ENCODE data around the gene P3H1.

The P3H1 gene

DNA sequence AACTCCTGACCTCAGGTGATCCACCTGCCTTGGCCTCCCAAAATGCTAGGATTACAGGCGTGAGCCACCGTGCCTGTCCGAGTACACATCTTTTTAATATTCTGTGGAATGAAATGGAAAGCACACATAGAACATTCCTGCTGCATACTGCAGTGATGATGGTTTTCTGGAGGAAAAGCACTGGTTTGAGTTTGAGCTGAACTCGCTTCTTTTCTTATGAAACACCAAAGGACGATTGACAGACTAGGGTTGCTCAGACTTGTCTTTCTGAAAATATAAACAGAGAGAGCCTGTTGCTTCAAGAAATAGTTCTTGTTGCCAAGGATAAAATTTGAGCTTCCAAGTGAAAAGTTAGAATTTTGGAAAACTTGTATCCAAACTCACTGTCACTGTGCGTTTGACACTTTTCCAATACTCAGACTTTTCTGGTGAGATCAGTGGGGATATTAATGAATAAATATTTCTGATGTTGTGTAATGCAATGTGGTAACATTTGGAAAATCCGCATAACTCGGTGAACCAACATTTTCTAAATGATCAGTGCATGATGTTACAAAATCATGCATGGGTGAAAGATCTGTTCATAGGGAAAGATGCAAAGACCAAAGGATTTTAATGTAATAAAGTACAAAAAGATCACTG, 35.1 kb upstream of the P3H1 start:
- POLR2A ChIA-PET = no interaction called here
- CTCF ChIA-PET = interaction anchor here (1.3 kb wide), 1 partner anchor 22 kb away, joined by 3 read pairs; no protein-coding TSS in a partner anchor
- TF ChIP-seq, protein P1, sequence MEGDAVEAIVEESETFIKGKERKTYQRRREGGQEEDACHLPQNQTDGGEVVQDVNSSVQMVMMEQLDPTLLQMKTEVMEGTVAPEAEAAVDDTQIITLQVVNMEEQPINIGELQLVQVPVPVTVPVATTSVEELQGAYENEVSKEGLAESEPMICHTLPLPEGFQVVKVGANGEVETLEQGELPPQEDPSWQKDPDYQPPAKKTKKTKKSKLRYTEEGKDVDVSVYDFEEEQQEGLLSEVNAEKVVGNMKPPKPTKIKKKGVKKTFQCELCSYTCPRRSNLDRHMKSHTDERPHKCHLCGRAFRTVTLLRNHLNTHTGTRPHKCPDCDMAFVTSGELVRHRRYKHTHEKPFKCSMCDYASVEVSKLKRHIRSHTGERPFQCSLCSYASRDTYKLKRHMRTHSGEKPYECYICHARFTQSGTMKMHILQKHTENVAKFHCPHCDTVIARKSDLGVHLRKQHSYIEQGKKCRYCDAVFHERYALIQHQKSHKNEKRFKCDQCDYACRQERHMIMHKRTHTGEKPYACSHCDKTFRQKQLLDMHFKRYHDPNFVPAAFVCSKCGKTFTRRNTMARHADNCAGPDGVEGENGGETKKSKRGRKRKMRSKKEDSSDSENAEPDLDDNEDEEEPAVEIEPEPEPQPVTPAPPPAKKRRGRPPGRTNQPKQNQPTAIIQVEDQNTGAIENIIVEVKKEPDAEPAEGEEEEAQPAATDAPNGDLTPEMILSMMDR (IDR thresholded peaks at IDR 0.05; ENCODE audit: insufficient read depth, low read length, missing control alignments) = no peak

DNA sequence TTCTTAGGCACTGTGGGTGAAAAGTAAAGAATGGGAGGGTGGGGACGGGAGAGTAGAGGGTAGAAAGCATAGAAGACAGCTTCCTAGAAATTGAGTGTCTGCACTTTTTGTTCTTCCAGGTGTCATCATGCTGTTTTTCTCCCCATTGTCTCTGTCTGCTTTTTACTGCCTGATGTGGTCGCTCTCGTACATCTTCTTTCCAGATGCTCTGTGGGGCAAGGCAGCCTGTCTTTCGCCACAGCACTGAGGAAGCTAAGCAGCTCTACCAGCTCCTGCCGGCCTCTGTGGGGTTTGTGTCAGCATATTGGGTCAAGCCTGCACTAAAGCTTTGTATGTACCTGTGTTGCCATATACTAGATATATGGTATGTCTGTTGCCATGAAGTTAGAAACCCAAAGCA, 31.2 kb upstream of the P3H1 start:
- CTCF ChIA-PET = no interaction called here
- TF ChIP-seq, protein P1 (IDR thresholded peaks at IDR 0.05; ENCODE audit: insufficient read depth, low read length, missing control alignments) = no peak
- POLR2A ChIA-PET = no interaction called here
- no peak for DNase-seq (ENCODE audit: low read depth, low spot score)
- no peak overlapping the region for H3K4me3 ChIP-seq (ENCODE audit: low read depth, low read length)

More for the DNA sequence above, 35.1 kb upstream of the P3H1 start:
- no peak for DNase-seq (ENCODE audit: low read depth, low spot score)
- H3K4me3 ChIP-seq (ENCODE audit: low read depth, low read length) = no peak overlapping the region

DNA sequence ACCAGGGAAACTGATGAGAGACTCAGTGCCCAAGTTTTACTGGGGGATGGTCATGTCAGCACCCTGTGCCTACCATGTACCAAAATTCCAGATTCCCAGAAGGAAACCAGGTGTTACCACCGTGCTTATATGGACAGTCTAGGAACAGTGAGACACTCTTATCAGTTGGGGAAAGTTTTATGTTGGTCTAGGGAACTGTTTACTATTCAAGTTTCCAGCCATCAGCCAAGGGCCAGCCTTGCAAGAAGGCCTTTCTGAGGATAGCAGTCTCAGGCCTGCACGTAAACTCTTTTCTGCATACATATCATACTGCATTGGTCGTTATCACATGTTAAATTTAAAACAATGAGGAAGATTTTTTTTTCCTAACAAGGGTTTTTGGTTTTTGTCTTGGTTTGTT, 30.6 kb upstream of the P3H1 start:
- POLR2A ChIA-PET = no interaction called here
- CTCF ChIA-PET = interaction anchor here (0.9 kb wide), 1 partner anchor 18 kb away, joined by 3 read pairs; no protein-coding TSS in a partner anchor
- no peak overlapping the region for H3K4me3 ChIP-seq (ENCODE audit: low read depth, low read length)
- TF ChIP-seq, protein P1 (IDR thresholded peaks at IDR 0.05; ENCODE audit: insufficient read depth, low read length, missing control alignments) = no peak
- no peak for DNase-seq (ENCODE audit: low read depth, low spot score)

DNA sequence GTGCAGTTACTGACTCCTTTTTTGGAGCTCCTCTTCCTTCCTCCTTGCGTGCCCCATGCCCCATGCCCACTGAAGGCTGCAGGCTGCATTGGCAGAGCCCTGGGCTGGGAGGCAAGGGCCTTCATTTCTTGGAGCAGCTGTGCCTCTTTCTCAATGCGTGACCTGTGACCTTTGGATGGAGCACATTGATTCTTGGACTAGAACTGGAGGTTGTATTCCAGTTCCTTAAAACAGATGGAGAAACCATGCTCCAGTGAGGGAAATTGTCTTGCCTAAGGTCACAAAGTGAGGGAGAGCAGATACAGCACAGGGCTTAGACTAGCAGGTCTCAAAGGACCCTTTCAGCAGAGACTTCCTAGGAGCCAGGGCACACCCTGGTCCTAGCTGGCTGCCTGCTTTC, 27.0 kb upstream of the P3H1 start:
- CTCF ChIA-PET = no interaction called here
- POLR2A ChIA-PET = no interaction called here
- TF ChIP-seq, protein P1 (IDR thresholded peaks at IDR 0.05; ENCODE audit: insufficient read depth, low read length, missing control alignments) = no peak
- DNase-seq (ENCODE audit: low read depth, low spot score) = no peak
- H3K4me3 ChIP-seq (ENCODE audit: low read depth, low read length) = no peak overlapping the region

DNA sequence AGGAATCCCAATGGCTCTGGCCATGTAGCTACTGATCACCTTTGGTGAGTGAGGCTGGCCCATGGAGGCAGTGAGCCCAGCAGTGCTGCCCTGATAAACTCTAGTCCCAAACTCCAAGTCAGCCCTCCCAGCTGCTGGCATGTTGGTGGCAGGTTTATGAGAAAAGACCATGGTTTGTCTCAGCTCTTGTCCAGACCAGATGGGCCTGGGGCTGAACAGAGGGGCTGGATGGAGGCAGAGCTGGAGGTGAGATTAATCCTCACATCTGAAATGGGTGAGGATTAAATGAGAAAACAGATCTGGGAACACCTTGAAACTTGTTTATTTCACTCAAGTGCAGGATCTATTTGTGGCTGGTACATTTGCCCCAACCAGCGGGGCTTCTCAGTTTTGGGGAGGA, 21.2 kb upstream of the P3H1 start:
- no peak for DNase-seq (ENCODE audit: low read depth, low spot score)
- no peak overlapping the region for H3K4me3 ChIP-seq (ENCODE audit: low read depth, low read length)
- TF ChIP-seq, protein P1 (IDR thresholded peaks at IDR 0.05; ENCODE audit: insufficient read depth, low read length, missing control alignments) = no peak
- ChIA-PET CTCF (no interaction called here), POLR2A (no interaction called here)

DNA sequence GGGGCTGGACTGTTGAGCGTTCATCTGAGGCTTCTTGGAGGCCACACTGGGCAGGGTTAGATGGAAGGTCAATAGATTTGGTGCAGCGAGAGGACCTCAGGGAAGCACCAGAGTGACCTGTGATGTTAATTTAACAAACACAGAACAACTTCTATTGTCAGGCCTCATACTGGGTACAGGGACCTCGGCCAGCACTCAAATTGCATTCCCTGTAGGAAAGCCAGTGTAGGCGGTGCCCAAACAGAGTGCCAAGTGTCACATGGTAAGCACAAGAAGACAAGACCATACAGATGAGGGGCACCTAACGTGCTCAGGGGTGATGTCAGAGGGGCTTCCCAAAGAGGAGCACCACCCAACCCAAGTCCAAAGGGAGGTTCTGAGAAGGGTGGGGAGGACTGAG, 19.3 kb upstream of the P3H1 start:
- TF ChIP-seq, protein P1 (IDR thresholded peaks at IDR 0.05; ENCODE audit: insufficient read depth, low read length, missing control alignments) = no peak
- no peak overlapping the region for H3K4me3 ChIP-seq (ENCODE audit: low read depth, low read length)
- ChIA-PET CTCF (interaction anchor here (1.4 kb wide), 1 partner anchor 288 kb away, joined by 4 read pairs; no protein-coding TSS in a partner anchor), POLR2A (no interaction called here)
- DNase-seq (ENCODE audit: low read depth, low spot score) = no peak

Data from AG04449 (cell line).